Measurements from ENCODE around the gene KIRREL1.

DNA sequence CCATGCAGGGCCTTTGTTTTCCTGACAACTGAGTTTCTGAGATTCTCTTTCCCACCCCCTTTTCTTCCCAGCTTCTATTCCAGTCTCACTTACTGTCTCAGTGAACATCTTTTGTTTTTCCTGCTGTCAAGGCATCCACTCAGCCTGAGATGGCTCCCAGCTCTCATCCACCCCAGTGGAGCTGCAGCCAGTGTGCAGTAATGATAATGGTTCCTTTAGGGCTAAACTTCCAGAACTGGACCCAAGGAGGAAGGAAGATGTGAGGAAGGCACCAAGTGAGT lies 44.4 kb upstream of the KIRREL1 start:
- TF ChIP-seq SIN3A (IDR thresholded peaks at IDR 0.05; ENCODE audit: borderline replicate concordance, insufficient read depth, low read depth, low read length): no peak
- TF ChIP-seq, protein P1, sequence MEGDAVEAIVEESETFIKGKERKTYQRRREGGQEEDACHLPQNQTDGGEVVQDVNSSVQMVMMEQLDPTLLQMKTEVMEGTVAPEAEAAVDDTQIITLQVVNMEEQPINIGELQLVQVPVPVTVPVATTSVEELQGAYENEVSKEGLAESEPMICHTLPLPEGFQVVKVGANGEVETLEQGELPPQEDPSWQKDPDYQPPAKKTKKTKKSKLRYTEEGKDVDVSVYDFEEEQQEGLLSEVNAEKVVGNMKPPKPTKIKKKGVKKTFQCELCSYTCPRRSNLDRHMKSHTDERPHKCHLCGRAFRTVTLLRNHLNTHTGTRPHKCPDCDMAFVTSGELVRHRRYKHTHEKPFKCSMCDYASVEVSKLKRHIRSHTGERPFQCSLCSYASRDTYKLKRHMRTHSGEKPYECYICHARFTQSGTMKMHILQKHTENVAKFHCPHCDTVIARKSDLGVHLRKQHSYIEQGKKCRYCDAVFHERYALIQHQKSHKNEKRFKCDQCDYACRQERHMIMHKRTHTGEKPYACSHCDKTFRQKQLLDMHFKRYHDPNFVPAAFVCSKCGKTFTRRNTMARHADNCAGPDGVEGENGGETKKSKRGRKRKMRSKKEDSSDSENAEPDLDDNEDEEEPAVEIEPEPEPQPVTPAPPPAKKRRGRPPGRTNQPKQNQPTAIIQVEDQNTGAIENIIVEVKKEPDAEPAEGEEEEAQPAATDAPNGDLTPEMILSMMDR (IDR thresholded peaks at IDR 0.05): no peak
- TF ChIP-seq POLR2AphosphoS5 (IDR thresholded peaks at IDR 0.05; ENCODE audit: low read depth, low read length): no peak
- TF ChIP-seq REST (IDR thresholded peaks at IDR 0.05; ENCODE audit: insufficient read depth in 1 of 2, low read depth in 2 of 2, low read length in 1 of 2): no peak
- no peak for TF ChIP-seq TCF7L2 (IDR thresholded peaks at IDR 0.05; ENCODE audit: low read depth, low read length)

Measured in Panc1 (cell line).